ENCODE data around the gene CSNK2A1. TPM values are rescaled to one million over a fixed set of nuclear protein-coding genes. Genes with fewer than 3 reads are reported as not detected.

CSNK2A1 gene
- polyA plus RNA-seq, 6 donors from 2014 or later = 47.4 to 78.4 (median 63.2) TPM

DNA sequence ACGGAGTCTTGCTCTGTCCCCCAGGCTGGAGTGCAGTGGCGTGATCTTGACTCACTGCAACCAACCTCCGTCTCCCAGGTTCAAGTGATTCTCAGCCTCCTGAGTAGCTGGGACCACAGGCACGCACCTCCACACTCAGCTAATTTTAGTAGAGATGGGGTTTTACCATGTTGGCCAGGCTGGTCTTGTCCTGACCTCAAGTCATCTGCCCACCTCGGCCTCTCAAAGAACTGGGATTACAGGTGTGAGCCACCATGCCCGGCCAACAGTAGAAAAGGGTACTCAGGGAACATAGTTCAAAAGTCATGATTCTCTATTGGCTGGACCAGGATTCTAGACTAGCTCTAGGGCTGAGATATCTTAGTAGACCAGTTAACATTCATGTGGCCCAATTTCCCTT, 5.6 kb downstream of the CSNK2A1 start:
- Mint-ChIP-seq H3K27ac (peak overlapping the region in 2 of 6 donors; percentile 12 to 79), H3K27me3 (no peaks in the 10 kb centered on the region), H3K9me3 (peaks cover 0 to 3% (median 0%) of the 10 kb centered on the region in 7 donors), H3K4me3 (peak overlapping the region in 1 of 8 donors; percentile 12), H3K4me1 (peaks cover 55 to 93% (median 90%) of the 10 kb centered on the region in 3 donors), H3K36me3 (no peaks in the 10 kb centered on the region)
- DNase-seq (no peak), ATAC-seq (ENCODE audit: low read depth in 2 of 2) (no peak)

DNA sequence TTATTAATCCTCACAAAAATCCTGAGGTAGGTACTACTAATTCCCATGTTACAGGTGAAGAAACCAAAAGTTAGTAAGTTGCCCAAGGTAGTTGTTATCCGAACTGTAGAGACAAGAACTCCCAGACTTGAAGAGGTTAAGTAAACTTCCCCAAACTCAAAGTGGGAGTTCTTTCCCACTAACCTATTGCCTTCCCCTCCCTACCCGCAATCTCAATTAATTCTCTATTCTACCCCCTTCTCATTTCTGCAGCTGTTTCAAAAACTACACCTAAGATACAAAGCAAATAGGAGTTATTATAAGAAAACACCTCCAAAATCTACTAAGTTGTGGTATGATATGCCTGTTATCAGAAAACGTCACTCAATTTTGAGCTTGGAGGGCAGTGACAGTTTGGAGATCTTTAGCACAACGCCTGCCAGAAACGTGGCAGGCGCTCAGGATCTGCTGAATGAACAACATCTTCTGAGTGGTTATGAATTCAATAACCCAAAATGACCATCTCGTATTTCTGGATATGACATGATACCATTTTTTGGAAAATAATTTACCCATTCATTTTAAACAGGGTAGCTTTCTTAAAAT, 7.1 kb downstream of the CSNK2A1 start:
- H3K4me1 Mint-ChIP-seq = peaks cover 51 to 92% (median 82%) of the 10 kb centered on the region in 3 donors
- no peak for DNase-seq
- peaks cover 0 to 2% (median 0%) of the 10 kb centered on the region in 7 donors for H3K9me3 Mint-ChIP-seq
- ATAC-seq (ENCODE audit: low read depth in 2 of 2) = no peak
- no peaks in the 10 kb centered on the region for H3K27me3 Mint-ChIP-seq
- peak overlapping the region in 4 of 6 donors; percentile 14 to 61 (median 42) for H3K27ac Mint-ChIP-seq
- H3K36me3 Mint-ChIP-seq = no peaks in the 10 kb centered on the region
- peak overlapping the region in 4 of 8 donors; percentile 53 to 65 (median 56) for H3K4me3 Mint-ChIP-seq

DNA sequence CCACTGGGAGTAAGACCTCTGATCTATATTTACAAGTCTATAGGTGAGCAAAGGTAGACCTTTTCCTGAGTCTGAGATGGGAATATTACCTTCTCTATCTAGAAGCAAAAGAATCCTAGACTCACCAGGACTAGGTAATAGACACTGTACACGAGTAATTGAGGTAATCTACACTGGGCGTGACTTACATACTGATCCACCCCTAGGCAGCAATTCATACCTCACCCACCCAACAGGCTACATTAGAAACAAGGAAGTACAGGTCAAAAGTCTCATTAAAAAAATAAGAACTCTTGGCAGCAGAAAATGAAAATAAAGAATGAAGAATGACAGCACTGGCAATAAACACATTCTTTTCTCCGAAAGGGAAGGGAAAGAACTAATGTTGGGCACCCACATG, 7.6 kb downstream of the CSNK2A1 start:
- DNase-seq (peak; percentile 18), ATAC-seq (ENCODE audit: low read depth in 2 of 2) (peak; percentile 93)
- Mint-ChIP-seq H3K9me3 (peaks cover 0 to 2% (median 0%) of the 10 kb centered on the region in 7 donors), H3K4me1 (peaks cover 51 to 93% (median 82%) of the 10 kb centered on the region in 3 donors), H3K36me3 (no peaks in the 10 kb centered on the region), H3K27ac (peak overlapping the region in 5 of 6 donors; percentile 14 to 61 (median 26)), H3K4me3 (peak overlapping the region in 7 of 8 donors; percentile 2 to 65 (median 47)), H3K27me3 (no peaks in the 10 kb centered on the region)

DNA sequence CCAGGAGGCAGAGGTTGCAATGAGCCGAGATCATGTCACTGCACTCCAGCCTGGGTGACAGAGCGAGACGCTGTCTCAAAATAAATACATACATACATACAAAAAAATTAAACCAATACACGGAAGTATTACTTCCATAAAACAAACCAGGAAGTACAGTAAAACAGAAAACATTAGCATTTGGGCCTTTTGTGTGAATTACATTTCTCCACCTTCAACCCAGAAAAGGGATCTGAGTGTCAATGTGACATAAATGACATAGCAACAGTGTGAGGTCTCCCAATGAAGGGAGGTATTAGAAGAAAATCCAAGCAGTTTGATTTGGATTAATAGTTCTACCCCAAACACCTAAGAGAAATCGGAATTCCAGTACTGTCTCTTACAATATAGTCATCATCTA, 10.1 kb downstream of the CSNK2A1 start:
- Mint-ChIP-seq H3K36me3 (peaks cover 2 to 3% of the 10 kb centered on the region in 2 donors), H3K4me3 (no peak overlapping the region), H3K4me1 (peaks cover 38 to 73% (median 69%) of the 10 kb centered on the region in 3 donors), H3K27me3 (no peaks in the 10 kb centered on the region), H3K27ac (peak overlapping the region in 2 of 6 donors; percentile 18 to 60), H3K9me3 (peaks cover 0 to 1% (median under 1%) of the 10 kb centered on the region in 7 donors)
- DNase-seq (no peak), ATAC-seq (ENCODE audit: low read depth in 2 of 2) (no peak)

DNA sequence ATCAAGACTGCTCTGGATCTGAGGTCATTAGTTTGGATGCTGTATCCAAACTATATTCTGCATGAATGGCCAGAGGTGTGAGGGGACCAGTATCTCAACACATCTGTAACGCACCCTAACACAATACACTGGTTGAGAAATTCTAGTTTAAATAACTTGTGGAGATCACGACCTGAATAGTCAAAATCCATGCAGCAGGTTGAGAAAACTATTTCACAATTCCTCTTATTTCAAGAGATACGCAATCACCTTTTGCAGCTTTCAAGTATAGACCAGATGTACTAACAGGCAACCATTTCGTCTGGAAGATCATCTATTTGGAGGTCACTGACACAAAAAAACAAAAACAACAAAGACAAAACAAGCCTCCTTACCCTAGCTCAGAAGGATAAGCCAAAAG, 11.1 kb downstream of the CSNK2A1 start:
- H3K4me1 Mint-ChIP-seq = peaks cover 35 to 72% (median 62%) of the 10 kb centered on the region in 3 donors
- ATAC-seq (ENCODE audit: low read depth in 2 of 2) = no peak
- DNase-seq = no peak
- no peak overlapping the region for H3K4me3 Mint-ChIP-seq
- peaks cover 11 to 13% of the 10 kb centered on the region in 2 donors for H3K36me3 Mint-ChIP-seq
- H3K27me3 Mint-ChIP-seq = no peaks in the 10 kb centered on the region
- peak overlapping the region in 1 of 6 donors; percentile 47 for H3K27ac Mint-ChIP-seq
- peaks cover 2 to 11% (median 7%) of the 10 kb centered on the region in 7 donors for H3K9me3 Mint-ChIP-seq

DNA sequence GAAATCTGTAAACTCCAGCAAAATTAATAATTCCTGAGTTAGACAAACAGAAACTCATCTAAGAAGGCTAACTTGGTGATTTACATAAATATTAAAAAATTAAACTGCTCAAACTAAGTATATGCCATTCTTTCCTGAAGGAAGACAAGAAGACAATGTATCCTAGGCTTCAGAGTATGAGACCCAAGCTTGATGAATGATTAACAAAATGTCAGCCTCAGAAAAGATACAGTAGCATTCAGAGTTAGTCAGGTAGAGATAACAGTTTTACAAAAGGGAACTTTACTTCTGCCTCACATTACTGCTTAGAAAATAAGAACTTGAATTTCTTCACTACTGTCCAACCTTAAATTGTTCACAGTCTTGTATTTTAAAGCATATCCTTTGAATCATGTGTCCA, 12.0 kb downstream of the CSNK2A1 start:
- H3K27me3 Mint-ChIP-seq = no peaks in the 10 kb centered on the region
- no peak overlapping the region for H3K27ac Mint-ChIP-seq
- peaks cover 20 to 22% of the 10 kb centered on the region in 2 donors for H3K36me3 Mint-ChIP-seq
- DNase-seq (no peak), ATAC-seq (ENCODE audit: low read depth in 2 of 2) (no peak)
- H3K4me1 Mint-ChIP-seq = peaks cover 29 to 69% (median 54%) of the 10 kb centered on the region in 3 donors
- no peak overlapping the region for H3K4me3 Mint-ChIP-seq
- peaks cover 6 to 19% (median 15%) of the 10 kb centered on the region in 7 donors for H3K9me3 Mint-ChIP-seq

DNA sequence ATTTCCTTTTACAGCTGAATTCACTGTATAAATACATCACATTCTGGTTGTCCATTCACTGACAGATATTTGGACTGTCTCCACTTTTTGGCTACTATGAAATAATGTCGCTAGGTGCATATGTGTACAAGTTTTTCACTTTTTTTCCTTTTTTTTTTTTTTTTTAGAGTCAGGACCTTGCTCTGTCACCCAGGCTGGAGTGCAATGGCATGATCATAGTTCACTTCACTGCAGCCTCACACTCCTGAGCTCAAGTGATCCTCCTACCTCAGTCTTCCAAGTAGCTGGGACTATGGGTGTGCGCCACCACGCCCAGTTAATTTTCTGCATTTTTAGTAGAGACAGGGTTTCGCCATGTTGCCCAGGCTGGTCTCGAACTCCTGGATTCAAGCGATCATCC, 13.3 kb downstream of the CSNK2A1 start:
- peaks cover 6 to 26% (median 22%) of the 10 kb centered on the region in 7 donors for H3K9me3 Mint-ChIP-seq

DNA sequence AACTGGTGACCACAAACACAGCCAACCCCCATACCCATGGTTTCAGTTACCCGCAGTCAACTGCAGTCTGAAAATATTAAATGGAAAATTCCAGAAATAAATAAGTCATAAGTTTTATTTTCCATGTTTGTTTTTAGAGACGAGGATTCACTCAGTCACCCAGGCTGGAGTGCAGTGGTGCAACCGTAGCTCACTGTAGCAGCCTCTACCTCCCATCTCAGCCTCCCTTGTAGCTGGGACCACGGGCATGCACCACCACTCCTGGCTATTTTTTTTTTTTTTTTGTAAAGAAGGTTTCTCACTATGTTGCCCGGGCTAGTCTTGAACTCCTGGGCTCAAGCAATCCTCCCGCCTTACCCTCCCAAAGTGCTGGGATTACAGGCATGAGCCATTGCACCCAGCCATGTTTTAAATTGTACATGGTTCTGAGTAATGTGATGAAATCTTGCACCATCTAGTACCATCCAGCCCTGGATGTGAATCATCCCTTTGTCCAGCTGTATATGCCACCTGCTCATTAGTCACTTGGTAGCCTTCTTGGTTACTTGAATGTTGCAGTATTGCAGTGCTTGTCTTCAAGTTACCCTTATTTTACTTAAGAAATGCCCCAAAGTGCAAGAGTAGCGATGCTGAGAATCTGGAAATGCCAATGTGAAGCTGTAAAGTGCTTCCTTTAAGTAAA, 14.5 kb downstream of the CSNK2A1 start:
- ATAC-seq (ENCODE audit: low read depth in 2 of 2) (no peak), DNase-seq (no peak)
- Mint-ChIP-seq H3K4me3 (no peak overlapping the region), H3K4me1 (peaks cover 12 to 44% (median 29%) of the 10 kb centered on the region in 3 donors), H3K36me3 (peaks cover 29 to 31% of the 10 kb centered on the region in 2 donors), H3K9me3 (peaks cover 6 to 26% (median 22%) of the 10 kb centered on the region in 7 donors), H3K27ac (peak overlapping the region in 1 of 6 donors; percentile 28), H3K27me3 (no peaks in the 10 kb centered on the region)

More for the DNA sequence above, 13.3 kb downstream of the CSNK2A1 start:
- peaks cover 18 to 56% (median 41%) of the 10 kb centered on the region in 3 donors for H3K4me1 Mint-ChIP-seq
- DNase-seq = no peak
- ATAC-seq (ENCODE audit: low read depth in 2 of 2) = no peak
- peaks cover 29 to 31% of the 10 kb centered on the region in 2 donors for H3K36me3 Mint-ChIP-seq
- no peaks in the 10 kb centered on the region for H3K27me3 Mint-ChIP-seq
- no peak overlapping the region for H3K4me3 Mint-ChIP-seq
- peak overlapping the region in 1 of 6 donors; percentile 76 for H3K27ac Mint-ChIP-seq

DNA sequence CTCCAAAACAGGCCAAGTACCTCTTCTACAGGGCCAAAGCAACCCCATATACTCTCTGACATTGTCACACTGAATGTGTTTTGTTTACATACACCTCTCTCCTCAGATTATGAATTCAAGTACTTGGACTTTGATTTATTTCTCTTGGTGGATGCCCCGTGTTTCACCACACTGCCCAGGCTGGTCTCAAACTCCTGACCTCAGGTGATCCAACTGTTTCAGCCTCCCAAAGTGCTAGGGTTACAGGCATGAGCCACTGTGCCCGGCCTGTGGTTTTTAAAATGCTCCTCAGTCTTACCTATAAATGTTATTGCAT, 16.1 kb downstream of the CSNK2A1 start:
- H3K9me3 Mint-ChIP-seq = peaks cover 6 to 26% (median 22%) of the 10 kb centered on the region in 7 donors
- no peak overlapping the region for H3K4me3 Mint-ChIP-seq
- H3K27ac Mint-ChIP-seq = no peak overlapping the region
- DNase-seq = no peak
- no peaks in the 10 kb centered on the region for H3K27me3 Mint-ChIP-seq
- peaks cover 31 to 34% of the 10 kb centered on the region in 2 donors for H3K36me3 Mint-ChIP-seq
- peaks cover 6 to 29% (median 16%) of the 10 kb centered on the region in 3 donors for H3K4me1 Mint-ChIP-seq
- no peak for ATAC-seq (ENCODE audit: low read depth in 2 of 2)

DNA sequence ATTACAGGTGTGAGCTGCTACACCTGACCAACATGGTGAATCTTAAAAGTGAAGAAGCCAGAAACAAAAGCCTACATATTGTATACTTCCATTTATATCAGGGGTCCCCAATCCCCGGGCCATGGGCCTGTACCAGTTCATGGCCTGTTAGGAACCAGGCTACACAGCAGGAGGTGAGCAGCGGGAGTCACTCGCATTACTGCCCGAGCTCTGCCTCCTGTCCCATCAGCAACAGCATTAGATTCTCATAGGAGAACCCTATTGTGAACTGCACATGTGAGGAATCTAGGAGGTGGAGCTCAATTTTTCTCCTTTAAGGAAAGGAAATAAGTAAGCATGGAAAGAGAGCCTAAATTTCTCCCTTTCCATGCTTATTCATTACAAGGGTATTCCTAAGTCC, 21.7 kb downstream of the CSNK2A1 start:
- Mint-ChIP-seq H3K27ac (no peak overlapping the region), H3K4me3 (no peak overlapping the region), H3K36me3 (peaks cover 27 to 38% of the 10 kb centered on the region in 2 donors), H3K9me3 (peaks cover 6 to 34% (median 18%) of the 10 kb centered on the region in 7 donors), H3K27me3 (no peaks in the 10 kb centered on the region), H3K4me1 (peaks cover 14 to 19% (median 15%) of the 10 kb centered on the region in 3 donors)
- no peak for ATAC-seq (ENCODE audit: low read depth in 2 of 2)
- no peak for DNase-seq

DNA sequence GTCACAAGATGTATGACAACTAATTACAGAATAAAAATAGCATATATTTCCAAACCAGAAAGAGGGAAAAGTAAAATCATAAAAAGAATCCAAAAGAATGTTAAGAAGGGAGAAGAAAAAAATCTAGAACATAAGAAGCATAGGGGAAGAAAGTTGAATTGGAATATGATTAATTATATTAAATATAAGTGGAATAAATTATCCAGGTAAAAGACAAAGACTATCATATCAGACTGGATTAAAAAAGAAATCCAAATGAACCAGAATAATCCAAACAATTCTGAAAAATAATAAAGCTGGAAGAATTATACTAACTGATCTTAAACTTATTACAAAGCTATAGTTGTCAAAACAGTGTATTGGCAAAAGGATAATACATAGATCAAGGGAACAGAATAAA, 23.6 kb downstream of the CSNK2A1 start:
- Mint-ChIP-seq H3K4me3 (no peak overlapping the region), H3K9me3 (peaks cover 4 to 23% (median 10%) of the 10 kb centered on the region in 7 donors), H3K27me3 (no peaks in the 10 kb centered on the region), H3K36me3 (peaks cover 15 to 27% of the 10 kb centered on the region in 2 donors), H3K27ac (no peak overlapping the region), H3K4me1 (peaks cover 28 to 36% (median 31%) of the 10 kb centered on the region in 3 donors)
- ATAC-seq (ENCODE audit: low read depth in 2 of 2) (no peak), DNase-seq (no peak)

DNA sequence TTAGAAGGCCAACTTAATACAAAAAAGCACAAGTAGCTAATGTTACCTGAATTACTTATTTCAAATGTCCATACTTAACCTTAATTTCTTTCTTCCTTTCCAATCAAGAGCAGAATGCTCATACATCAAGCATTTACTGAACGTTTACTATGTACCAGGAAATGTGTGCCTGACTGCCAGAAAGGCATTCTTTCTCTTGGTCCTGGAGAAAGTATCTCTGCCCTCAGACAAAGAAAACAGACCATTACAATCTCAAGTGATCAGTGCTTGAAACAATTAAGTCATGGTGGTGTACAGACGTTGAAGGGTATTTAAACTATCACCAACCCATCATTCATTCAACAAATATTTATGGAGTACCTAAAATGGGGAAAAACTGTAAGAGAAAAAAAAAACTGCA, 26.4 kb downstream of the CSNK2A1 start:
- Mint-ChIP-seq H3K4me1 (peaks cover 54 to 64% (median 54%) of the 10 kb centered on the region in 3 donors), H3K9me3 (peaks cover 4 to 23% (median 10%) of the 10 kb centered on the region in 7 donors), H3K4me3 (no peak overlapping the region), H3K27ac (peak overlapping the region in 1 of 6 donors; percentile 63), H3K36me3 (peaks cover 15 to 21% of the 10 kb centered on the region in 2 donors), H3K27me3 (no peaks in the 10 kb centered on the region)
- ATAC-seq (ENCODE audit: low read depth in 2 of 2) = no peak
- no peak for DNase-seq

DNA sequence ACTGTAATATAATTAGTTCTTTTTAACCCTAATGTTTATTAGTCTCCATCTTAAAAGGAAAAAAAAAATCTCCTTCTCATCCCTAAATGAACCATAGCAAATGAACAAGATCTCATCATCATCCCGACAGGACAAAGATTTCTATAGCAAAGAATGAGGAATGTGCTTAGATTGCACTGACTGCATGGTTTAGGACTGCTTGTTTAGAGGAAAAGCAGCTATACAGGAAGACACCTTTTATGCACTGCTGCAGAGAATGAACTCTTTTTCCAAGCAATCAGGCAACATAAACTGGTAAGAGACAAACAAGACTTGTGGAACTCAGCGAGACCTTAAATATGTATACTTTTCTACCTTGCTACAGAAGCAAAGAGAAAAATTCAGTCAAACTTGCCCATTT, 26.8 kb downstream of the CSNK2A1 start:
- peak overlapping the region in 1 of 6 donors; percentile 2 for H3K27ac Mint-ChIP-seq
- peaks cover 4 to 23% (median 10%) of the 10 kb centered on the region in 7 donors for H3K9me3 Mint-ChIP-seq

More for the DNA sequence above, 26.8 kb downstream of the CSNK2A1 start:
- Mint-ChIP-seq H3K27me3 (no peaks in the 10 kb centered on the region), H3K4me1 (peaks cover 58 to 68% (median 58%) of the 10 kb centered on the region in 3 donors), H3K4me3 (no peak overlapping the region), H3K36me3 (peaks cover 15 to 21% of the 10 kb centered on the region in 2 donors)
- ATAC-seq (ENCODE audit: low read depth in 2 of 2) (no peak), DNase-seq (no peak)

Measured in naive B cell (primary cell).